Stimulated activated naive CD4-positive, alpha-beta T cell treated with Interleukin-2 at 50 U/mL for 16 hours (primary cell): Measurements from ENCODE around the gene CGNL1.

Source experiments
- DNase-seq: peaks from one replicate; lab custom pipeline; 2025; lab: John Stamatoyannopoulos, UW

The CGNL1 gene

DNA sequence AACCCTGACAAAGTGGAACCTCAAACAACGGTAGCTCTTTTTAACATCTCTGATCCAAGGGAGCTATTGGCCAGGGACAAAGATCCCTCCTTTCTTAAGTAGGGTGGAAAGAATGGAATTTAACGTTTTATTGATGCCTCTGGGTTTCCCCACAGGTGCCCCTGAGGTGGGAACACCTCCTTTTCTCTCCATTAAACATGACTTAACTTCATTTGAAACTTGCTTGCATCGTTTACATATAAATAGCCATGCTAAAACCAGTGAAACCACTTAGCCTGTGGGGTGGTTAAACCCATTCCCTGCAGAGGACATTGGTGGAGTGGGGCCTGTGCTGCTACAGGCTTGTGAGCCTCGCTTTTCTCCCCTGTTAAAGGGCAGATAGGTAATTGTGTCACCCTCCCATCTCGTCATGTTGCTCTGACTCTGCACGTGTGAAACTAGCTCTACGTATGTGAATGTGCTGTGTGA is 9.7 kb downstream of the CGNL1 start:
- no peak for DNase-seq

GRCh38 chr15:57386976-57387375 is 10.7 kb downstream of the CGNL1 start:
- DNase-seq: no peak

DNA sequence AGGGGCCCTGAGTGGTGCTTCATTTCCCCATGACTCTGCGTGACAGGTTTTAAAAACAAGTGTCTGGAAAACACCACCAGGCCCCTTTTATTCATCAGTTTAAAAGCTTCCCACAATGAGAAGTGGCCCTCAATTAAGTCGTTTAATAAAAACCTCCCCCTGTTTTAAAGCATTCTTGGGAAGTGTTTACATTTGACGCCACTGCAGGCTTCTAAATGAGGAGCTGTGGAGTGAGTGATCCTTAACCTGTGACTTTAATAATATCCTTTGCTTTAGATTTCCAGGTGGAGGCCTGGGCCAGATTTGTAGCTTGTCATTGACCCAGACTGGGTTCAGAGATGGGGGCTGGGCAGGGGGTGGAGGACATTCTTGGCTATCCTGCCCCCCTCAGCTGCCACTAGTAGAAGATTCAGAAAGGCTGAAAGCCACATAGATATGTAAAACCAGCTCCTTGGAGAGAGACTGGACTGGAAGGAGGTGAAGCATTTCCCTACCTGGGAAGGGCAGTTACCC is 11.3 kb downstream of the CGNL1 start:
- no peak for DNase-seq

- DNase-seq: no peak
Measured at GRCh38 chr15:57388464-57388863, 12.2 kb downstream of the CGNL1 start.

- no peak for DNase-seq
Measured at GRCh38 chr15:57389991-57390390, 13.7 kb downstream of the CGNL1 start.

DNA sequence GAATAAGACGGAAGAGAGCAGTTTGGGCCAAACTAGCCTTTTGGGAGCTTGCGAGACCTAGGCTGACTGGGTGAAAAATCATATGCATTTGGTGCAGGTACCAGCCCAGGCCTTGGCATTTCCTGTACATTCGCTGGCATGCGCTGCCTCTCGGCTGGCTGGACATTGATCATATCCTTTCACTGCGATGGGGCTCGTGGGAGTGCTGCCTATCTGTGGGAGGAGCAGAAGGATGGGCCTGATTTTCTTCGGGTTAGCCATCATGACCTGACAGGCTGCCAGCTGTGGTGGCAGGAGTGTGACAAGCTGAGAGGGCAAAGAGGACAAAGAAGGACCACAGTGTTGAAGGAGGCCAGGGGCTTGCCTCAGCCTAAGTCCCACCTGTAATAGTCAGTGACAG is 14.3 kb downstream of the CGNL1 start:
- no peak for DNase-seq

DNA sequence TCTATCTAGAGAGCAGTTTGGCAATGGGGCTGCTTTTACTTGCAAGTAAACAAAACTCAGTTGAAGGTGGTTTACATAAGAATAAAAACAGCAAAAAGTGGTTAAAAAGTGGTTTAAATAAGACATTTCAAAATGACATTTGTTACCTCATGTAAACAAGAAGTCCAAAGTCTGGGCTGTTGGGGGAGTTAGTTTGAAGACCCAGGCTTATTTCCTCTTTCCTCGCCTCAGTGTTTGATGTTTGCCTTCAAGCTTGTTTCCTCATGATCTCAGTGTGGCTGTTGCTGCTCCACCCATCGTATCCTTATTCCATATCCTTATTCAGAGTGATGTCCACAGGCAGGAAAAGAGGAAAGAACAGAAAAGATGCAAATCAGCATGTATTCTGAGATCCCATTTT is 15.2 kb downstream of the CGNL1 start:
- DNase-seq: no peak

DNA sequence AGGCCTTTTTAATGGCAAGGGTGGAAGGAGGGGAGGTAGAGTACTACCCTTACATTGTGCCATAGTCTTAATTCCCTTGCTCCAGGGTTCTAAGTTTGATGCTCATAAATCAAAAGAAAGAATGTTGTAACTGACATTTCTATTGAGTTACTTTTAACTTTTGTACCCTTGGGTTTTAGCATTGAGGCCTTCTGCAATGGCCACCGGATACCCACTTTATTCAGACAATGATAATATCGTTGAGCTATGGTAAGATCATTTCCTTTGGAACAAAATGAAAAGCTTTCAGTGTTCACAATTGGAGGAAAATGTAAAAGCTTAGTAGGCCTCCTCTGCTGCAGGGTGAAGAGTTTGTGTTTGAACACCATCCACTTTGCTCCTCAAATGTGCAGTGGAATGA is 16.8 kb downstream of the CGNL1 start:
- DNase-seq: no peak

- DNase-seq: no peak
Measured at GRCh38 chr15:57395292-57395691, 19.0 kb downstream of the CGNL1 start.

DNA sequence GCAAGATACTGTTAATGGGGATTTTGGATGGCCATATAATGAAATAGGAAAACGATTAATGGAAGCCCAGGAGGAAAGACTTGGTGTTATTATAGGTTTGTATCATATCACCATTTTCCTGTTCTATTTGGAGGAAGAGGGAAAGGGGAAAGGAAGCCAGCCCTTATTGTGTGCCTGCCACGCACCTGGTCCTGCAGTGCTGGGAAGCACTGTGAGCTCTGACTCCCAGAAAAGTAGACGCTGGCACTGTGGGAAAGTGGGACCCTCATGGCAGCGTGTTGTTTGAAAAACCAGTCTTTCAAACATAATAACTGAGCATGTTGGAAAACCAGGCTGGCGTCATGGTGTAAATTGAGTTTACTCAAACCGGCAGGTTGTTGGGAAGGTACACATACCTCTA is 22.0 kb downstream of the CGNL1 start:
- no peak for DNase-seq

- no peak for DNase-seq
Measured at GRCh38 chr15:57401546-57401945, 25.2 kb downstream of the CGNL1 start.

DNA sequence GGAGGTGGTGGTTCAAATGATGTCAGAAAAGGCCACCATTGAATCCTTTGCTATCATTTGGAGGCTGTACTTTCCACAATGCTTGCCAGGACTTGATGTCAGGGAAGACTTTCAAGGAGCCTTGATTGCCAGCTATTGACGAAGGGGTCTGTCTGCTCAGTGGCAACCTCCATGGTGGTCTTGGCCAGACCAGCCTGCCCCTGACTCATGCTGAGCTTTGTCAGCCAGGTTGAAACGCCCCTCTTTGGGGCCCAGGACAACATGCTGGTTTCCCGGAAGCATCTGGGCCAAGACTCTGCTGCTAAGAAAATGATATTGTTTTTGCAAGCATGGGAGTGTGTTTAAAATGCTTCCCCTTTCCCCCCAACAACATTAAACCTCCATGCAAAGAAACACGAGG is 26.7 kb downstream of the CGNL1 start:
- DNase-seq: no peak

DNA sequence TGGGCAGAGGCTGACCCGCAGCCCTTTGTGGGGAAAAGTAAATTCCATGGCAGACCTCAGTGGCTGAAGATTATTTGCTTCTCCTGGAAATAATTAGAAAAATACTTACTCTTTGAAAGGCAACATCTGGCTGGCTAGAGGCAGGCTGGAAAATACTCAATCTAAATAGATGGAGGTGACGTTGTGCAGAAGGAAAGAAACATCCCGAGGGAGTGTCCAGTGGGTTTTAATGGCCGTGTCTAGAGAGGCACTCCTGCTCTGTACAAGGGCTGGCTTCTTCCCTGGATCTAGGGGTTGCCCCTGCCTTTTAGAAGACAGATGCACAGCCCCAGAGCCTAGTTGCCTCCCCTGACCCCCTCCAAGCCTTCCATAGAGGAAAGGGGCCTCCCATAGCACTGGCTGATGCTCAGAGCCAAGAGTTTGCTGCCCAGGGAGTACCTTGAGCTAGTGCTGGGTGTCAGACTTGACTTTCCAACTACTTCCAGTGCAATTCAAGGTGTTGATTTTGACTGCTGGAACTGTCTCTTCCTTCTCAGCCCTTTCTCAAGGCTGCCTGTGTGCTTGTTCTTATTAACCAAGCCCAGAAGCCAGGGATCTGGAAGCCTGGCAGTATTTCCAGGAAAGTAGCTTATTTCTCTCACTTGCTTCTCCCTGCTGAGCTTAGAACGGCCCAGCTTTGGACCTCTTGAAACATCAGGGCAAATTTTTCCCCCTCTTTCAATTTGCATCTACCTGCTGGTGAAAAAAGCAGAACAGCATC is 27.4 kb downstream of the CGNL1 start:
- DNase-seq: no peak

GRCh38 chr15:57405133-57405532 is 28.8 kb downstream of the CGNL1 start:
- no peak for DNase-seq

DNA sequence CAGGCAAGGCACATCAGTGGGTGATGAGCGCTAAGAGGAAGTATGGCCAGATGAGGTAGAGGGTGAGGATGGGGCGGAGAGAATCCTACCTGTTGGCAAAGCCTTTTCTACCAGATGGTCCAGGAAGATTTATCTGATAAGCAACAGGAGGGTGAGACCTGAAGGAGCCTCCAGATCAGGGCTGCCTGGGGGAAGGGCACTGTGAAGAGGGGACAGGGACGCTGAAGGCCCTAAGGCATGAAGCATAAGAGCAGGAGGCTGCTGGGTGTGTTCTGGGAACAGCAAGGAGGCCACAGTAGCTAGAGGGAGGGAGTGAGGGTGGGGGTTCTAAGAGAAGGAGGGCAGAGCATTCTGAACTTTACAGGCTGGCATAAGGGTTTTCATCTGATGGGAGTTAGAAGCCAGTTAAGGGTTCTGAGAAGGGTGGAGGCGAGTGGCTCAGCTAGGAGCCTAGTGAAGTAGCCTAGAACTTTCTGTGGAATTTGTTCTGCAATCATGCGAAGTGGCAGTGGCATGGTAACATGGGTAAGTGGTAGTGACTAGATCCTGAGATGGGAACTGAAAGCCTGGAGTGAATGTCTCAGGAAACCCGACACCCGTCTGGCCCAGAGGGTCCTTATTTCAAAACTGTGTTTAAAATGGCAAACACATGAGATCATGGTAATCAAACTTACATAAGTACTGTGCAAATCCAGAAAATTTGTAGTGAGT is 29.9 kb downstream of the CGNL1 start:
- DNase-seq: no peak

- DNase-seq: no peak
Measured at GRCh38 chr15:57410373-57410772, 34.1 kb downstream of the CGNL1 start.

GRCh38 chr15:57411945-57412768 is 35.9 kb downstream of the CGNL1 start:
- DNase-seq: no peak

DNA sequence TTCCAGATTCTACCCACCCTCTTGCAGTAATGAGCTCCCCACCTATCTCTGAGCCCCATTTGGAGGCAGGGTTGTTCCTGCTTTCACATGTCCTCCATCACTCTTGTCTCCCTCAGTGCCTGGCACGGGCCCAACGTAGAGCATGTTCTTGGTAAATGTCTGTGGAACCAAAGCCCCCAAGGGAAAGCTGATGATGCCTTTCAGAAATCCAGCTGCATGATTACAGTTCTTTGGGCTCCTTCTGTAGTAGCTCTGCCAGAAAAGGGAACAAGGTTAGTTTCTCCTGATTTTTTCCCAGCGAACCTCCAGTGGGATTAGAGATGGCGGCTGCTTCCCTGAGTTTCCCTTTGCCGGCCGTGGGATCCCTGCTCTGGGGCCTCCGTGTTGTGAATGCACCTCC is 39.3 kb downstream of the CGNL1 start:
- no peak for DNase-seq

- no peak for DNase-seq
Measured at GRCh38 chr15:57418635-57419034, 42.3 kb downstream of the CGNL1 start.

- no peak for DNase-seq
Measured at GRCh38 chr15:57419335-57419734, 43.0 kb downstream of the CGNL1 start.

DNA sequence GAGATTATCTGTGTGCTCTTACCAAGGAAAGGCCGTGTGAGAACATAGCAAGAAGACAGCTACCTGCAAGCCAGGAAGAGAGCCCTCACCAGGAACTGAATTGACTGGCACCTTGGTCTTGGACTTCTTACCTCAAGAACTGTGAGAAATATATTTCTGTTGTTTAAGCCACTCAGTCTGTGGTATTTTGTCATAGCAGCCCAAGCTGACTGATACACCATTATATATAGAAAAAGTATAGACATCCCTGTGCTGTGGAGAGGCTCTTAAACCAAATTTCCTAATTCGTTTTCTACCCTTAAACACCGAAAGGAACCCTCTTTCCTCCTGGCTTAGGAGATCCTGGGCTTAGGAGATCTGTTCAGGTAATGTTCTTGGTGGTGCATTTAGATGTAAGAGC is 44.8 kb downstream of the CGNL1 start:
- DNase-seq: no peak

DNA sequence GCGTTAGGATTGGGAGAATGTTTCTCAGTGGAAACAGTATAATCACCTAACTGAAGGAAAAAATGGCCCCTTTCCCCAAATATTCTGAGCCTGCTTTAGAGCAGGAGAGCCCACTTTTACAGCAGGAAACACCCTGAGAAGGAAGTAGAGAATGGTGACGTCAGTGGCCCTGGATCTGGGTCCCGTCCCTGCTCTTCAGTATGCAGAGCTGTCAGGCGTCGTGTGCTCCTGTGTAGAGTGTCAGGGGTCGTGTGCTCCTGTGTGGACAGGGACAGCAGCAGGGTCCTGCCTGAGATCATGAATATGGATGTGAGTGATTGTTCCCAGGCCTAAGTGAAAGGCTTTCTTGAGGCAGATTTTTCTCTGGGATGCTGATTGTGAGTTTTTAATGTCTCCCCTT is 45.2 kb downstream of the CGNL1 start:
- DNase-seq: no peak
